A673 (cell line): ENCODE data around the gene HOXC10. TPM values are rescaled to one million over a fixed set of nuclear protein-coding genes. Genes with fewer than 3 reads are reported as not detected.
A peak's percentile ranks its signal among the peaks of the same experiment; 100 is the strongest.

ENCODE experiments used
- BruUV-seq: library from RNA; stranded (reverse); fragments of 400-500 nt; replicated peaks from 2 replicates; lab custom pipeline; 2021; lab: Mats Ljungman, UMichigan
- CTCF ChIA-PET: fragments of 300-600 bp; sonication (Branson Sonifier 250); formaldehyde crosslinking; loops from one replicate; lab custom pipeline; 2022; ENCODE audit warnings: antibody characterized with exemption; lab: Charles Lee
- POLR2A ChIA-PET: fragments of 300-600 bp; sonication (Branson Sonifier 250); formaldehyde crosslinking; loops from one replicate; lab custom pipeline; 2022; ENCODE audit warnings: antibody characterized with exemption; ENCODE audit not compliant: low non-redundant PET; lab: Charles Lee
- DNase-seq: peaks from one replicate; pipeline ENCODE4 v3.0.0-alpha.2; 2015; ENCODE audit warnings: low spot score
- H3K27ac ChIP-seq: fragments of 200-600 bp; sonication (generic); 2 replicates; pipeline ENCODE4 v1.5.1; 2016; ENCODE audit warnings: mixed run types, low read depth, mild to moderate bottlenecking, mixed read lengths, antibody characterized with exemption, low read length; ENCODE audit not compliant: poor library complexity, severe bottlenecking
- H3K27me3 ChIP-seq: fragments of 200-600 bp; sonication (generic); replicated peaks from 2 replicates; pipeline ENCODE4 v1.6.1; 2017; ENCODE audit warnings: mixed run types, low read depth, mild to moderate bottlenecking, mixed read lengths, antibody characterized with exemption, low read length; ENCODE audit not compliant: insufficient read depth, poor library complexity
- H3K36me3 ChIP-seq: fragments of 200-600 bp; sonication (generic); 2 replicates; pipeline ENCODE4 v1.6.1; 2016; ENCODE audit warnings: mixed run types, mild to moderate bottlenecking, mixed read lengths, antibody characterized with exemption, low read length; ENCODE audit not compliant: insufficient read depth, poor library complexity, severe bottlenecking
- H3K4me1 ChIP-seq: fragments of 200-600 bp; sonication (generic); 2 replicates; pipeline ENCODE4 v1.6.1; 2017; ENCODE audit warnings: mixed run types, mild to moderate bottlenecking, mixed read lengths, antibody characterized with exemption, low read length; ENCODE audit not compliant: insufficient read depth, poor library complexity, severe bottlenecking
- H3K4me3 ChIP-seq: fragments of 200-600 bp; sonication (generic); 2 replicates; pipeline ENCODE4 v1.5.1; 2016; ENCODE audit warnings: low read depth, mixed run types, mild to moderate bottlenecking, mixed read lengths, low read length; ENCODE audit not compliant: poor library complexity, severe bottlenecking
- H3K9me3 ChIP-seq: fragments of 200-600 bp; sonication (generic); 2 replicates; pipeline ENCODE4 v1.6.1; 2016; ENCODE audit warnings: mixed run types, low read depth, mild to moderate bottlenecking, mixed read lengths, antibody characterized with exemption, low read length; ENCODE audit not compliant: poor library complexity, severe bottlenecking
- EZH2 ChIP-seq: fragments of 200-600 bp; sonication (generic); IDR thresholded peaks from 2 replicates; pipeline ENCODE4 v1.6.1; 2017; ENCODE audit warnings: borderline replicate concordance, low read depth, mild to moderate bottlenecking, mixed read lengths, antibody characterized with exemption, low read length; ENCODE audit not compliant: poor library complexity, severe bottlenecking
- intact Hi-C: fragments of 100-400 bp; cut with micrococcal nuclease; formaldehyde crosslinking; loops from one replicate; pipeline ENCODE4 v1.10.0; 2022; ENCODE audit not compliant: unreplicated experiment
- total RNA-seq: library from RNA; stranded (reverse); gene quantifications from 2 replicates; pipeline ENCODE4 v1.2.3, GENCODE V29; 2021
- TF ChIP-seq, protein P1 (sequence below): fragments of 300-800, 200-600 bp; sonication (generic); conservative IDR thresholded peaks from 2 replicates; pipeline ENCODE4 v1.5.1; 2017; ENCODE audit warnings: low read depth, mild to moderate bottlenecking, antibody characterized with exemption, low read length, moderate library complexity, mixed read lengths

The HOXC10 gene
- total RNA-seq, 1 experiment from 2014 or later = 27.8 TPM

DNA sequence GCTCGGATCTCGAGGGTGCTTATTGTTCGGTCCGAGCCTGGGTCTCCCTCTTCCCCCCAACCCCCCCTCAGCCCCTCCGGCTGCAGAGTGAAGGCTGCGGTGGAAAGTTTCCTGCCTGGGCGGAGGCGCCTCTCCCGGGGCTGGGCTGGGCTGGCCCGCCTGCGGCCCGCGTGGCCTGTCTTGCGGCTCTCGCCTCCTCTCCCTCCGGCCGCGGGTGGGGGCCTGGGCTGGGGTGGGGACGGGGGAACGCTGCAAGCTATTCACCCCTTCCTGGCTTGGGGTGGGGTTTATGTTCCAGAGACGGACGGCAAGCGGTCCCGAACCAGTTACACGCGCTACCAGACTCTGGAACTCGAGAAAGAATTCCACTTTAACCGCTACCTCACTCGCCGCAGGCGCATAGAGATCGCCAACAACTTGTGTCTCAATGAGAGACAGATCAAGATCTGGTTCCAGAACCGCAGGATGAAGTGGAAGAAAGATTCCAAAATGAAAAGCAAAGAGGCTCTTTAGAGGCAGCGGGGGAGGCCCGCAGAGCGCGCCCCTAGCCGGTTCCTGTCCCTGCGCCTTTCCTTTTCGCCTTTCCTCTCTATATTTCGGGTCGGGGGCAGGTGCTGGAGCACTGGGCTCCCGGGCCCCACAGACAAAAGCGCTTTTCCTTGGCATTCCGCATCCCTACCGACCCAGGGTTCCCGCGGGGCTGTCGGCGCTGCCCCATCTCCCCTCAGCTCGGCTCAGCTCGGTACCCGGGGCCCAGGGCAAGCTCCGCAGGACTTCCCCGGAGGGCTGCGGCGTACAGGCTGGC, 49.2 kb downstream of the HOXC10 start:
- Histone ChIP-seq H3K4me1 (peaks cover 34% of the 10 kb centered on the region), H3K36me3 (peaks cover 13% of the 10 kb centered on the region), H3K27ac (no peak overlapping the region), H3K4me3 (peak overlapping the region; percentile 43), H3K27me3 (no peaks in the 10 kb centered on the region), H3K9me3 (no peaks in the 10 kb centered on the region)
- DNase-seq = no peak
- intact Hi-C loops = loop anchor here (2.0 to 5.0 kb wide), 2 partner anchors 103 to 157 kb away; no protein-coding TSS in a partner anchor
- TF ChIP-seq, protein P1, sequence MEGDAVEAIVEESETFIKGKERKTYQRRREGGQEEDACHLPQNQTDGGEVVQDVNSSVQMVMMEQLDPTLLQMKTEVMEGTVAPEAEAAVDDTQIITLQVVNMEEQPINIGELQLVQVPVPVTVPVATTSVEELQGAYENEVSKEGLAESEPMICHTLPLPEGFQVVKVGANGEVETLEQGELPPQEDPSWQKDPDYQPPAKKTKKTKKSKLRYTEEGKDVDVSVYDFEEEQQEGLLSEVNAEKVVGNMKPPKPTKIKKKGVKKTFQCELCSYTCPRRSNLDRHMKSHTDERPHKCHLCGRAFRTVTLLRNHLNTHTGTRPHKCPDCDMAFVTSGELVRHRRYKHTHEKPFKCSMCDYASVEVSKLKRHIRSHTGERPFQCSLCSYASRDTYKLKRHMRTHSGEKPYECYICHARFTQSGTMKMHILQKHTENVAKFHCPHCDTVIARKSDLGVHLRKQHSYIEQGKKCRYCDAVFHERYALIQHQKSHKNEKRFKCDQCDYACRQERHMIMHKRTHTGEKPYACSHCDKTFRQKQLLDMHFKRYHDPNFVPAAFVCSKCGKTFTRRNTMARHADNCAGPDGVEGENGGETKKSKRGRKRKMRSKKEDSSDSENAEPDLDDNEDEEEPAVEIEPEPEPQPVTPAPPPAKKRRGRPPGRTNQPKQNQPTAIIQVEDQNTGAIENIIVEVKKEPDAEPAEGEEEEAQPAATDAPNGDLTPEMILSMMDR = no peak
- TF ChIP-seq EZH2 = no peak
- no TSS peak for BruUV-seq
- CTCF ChIA-PET = interaction anchor here (0.9 kb wide), 1 partner anchor 25 kb away, joined by 3 read pairs; the partner anchor contains the start of gene HOXC8
- POLR2A ChIA-PET = no interaction called here

DNA sequence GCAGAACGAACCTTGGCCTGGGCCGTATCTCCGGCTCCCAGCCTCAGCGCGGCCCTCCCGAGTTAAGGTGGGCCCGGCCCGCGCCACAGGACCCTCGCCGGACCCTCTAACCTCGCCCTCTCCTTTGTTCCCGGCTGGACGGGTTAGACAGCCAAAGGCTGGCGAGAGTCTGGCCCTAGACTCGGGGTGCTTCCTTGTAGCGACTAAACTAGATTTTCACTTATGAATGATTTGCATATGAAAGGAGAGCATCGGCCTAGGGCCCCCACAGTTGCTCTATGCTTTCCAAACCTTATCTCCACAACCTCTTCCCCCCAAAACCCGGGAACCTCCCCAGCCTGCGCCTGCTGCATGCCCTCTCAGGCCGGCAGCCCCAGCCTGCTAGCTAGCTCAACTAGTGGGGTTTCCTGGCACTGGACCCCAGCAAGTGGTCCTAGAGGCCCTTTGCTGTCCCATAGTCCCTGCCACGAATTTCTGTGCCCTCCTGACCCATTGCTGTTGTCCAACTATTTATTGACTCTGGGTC, 49.9 kb downstream of the HOXC10 start:
- TF ChIP-seq, protein P1 = no peak
- TF ChIP-seq EZH2 = no peak
- ChIA-PET POLR2A (no interaction called here), CTCF (no interaction called here)
- Histone ChIP-seq H3K9me3 (no peaks in the 10 kb centered on the region), H3K36me3 (peaks cover 10% of the 10 kb centered on the region), H3K4me3 (no peak overlapping the region), H3K27ac (no peak overlapping the region), H3K4me1 (peaks cover 34% of the 10 kb centered on the region), H3K27me3 (no peaks in the 10 kb centered on the region)
- no TSS peak for BruUV-seq
- no peak for DNase-seq
- intact Hi-C loops = loop anchor here (5.0 kb wide), 1 partner anchor 102 kb away; no protein-coding TSS in a partner anchor

DNA sequence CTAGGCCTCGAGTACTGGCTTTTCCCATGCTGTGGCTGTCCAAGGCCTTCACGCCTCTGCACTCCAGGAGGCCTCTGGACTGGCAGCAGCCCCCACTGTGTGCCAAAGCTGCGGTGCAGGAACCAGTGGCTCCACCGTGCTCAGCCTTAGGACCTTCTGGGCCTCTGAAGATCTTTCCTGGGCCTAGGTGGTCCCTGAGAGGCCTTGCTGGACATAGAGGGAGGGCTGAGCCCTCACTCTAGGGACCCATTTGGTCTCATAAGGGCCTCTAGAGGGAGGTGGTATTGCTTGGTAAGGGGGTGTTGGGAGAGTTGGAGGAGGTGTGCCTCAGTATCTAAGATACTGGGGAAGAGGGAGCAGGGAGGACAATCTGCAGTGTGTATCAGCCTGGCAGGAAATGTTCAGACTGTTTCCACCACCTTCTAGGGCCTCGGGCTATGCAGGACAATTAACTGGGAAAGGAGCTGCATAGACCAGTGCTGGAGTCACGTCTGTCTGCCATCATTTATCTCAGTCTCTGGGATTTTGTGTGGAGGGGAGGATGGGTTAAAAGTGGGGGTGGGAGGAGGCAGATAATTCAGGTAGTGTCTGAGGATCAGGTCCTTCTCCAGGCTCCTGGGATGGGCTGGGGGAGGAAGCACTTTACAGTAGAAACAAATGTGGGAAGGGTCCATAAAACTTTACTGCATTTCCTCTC, 50.8 kb downstream of the HOXC10 start:
- ChIA-PET POLR2A (interaction anchor here (0.5 kb wide), 1 partner anchor 23 kb away, joined by 4 read pairs; no protein-coding TSS in a partner anchor), CTCF (no interaction called here)
- H3K4me3 ChIP-seq = no peak overlapping the region
- no TSS peak for BruUV-seq
- TF ChIP-seq, protein P1 = no peak
- no peak for TF ChIP-seq EZH2
- no peak for DNase-seq
- H3K27me3 ChIP-seq = no peaks in the 10 kb centered on the region
- H3K36me3 ChIP-seq = peaks cover 1% of the 10 kb centered on the region
- H3K4me1 ChIP-seq = peaks cover 34% of the 10 kb centered on the region
- no peaks in the 10 kb centered on the region for H3K9me3 ChIP-seq
- no peak overlapping the region for H3K27ac ChIP-seq
- intact Hi-C loops = no loop called here
